Erythroblast (primary cell): ENCODE results near the gene L3MBTL4.
"Not testable (repeated sequence)": the region's sequence is repeated elsewhere in the genome, so short reads cannot be mapped to it uniquely, and the experiment has no call there.

Source experiments
- DNase-seq, 2 experiments: peaks; one replicate each; lab custom pipeline; 2025; lab: John Stamatoyannopoulos, UW
- GATA1 ChIP-seq: IDR thresholded peaks from 2 replicates; pipeline ENCODE4 v1.6.1; 2011; ENCODE audit warnings: low read depth, mild to moderate bottlenecking, control low read depth, low read length, moderate library complexity
- POLR2A ChIP-seq: IDR thresholded peaks from 2 replicates; pipeline ENCODE4 v1.6.1; 2011; ENCODE audit warnings: mild to moderate bottlenecking, low read length

L3MBTL4 gene

DNA sequence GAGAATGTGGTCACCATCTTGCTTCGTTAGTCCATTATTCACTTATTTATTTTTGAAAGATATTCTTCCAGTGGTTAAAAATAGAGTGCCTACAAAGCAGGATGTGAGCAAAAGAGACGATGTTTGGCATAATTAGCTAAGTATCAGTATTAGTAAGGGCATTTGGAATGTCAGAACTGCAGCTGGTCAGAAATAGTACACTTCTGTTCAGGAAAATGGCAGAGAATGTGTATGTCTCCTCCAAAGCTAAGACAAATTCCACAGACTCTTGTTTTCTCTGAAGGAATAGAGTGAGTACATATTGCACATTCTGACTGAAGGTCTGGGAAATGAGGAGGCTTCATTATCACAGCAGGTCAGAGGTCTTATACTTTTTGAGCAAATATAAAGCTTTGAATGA lies 209.0 kb downstream of the L3MBTL4 start:
- DNase-seq, result no peak
- no peak for TF ChIP-seq POLR2A
- no peak for TF ChIP-seq GATA1

DNA sequence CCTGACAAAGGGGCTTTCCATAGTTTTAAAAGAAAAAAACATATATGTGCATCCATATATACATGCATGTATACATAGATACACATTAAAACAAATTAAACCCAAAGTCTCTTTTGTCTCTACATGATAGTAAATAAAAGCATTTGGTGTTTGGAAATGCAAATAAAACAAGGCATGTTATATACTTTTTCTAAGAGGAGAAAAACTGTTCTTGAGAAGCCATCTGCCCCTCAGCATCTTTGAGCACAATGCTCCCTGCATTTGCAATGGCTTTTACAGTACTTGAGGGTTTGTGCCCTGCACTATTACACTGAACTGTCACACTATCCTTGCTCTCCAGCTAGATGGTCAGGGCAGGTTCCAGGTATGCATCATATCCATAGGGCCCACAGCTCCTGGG lies 210.2 kb downstream of the L3MBTL4 start:
- TF ChIP-seq POLR2A (no peak), GATA1 (no peak)
- DNase-seq, result no peak

DNA sequence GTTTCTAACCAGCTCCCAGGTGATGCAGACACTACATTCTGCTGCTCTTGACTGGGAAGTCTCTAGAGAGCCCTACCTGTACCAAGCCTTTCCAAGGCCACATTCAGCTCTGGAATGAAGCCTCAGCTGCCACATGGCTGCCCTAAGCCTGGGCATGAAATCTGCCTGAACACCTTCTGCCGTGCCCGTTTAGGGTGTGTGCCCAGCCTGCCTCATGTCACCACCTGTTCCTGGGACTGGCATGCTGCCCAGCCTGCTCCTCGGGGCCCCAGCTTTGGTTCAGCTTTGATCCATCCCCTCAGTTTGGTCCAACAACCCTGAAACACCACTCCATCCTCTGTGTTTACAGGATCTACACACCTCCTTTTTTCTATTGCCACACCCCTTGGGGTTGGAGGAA lies 210.9 kb downstream of the L3MBTL4 start:
- no peak for DNase-seq
- no peak for TF ChIP-seq POLR2A
- TF ChIP-seq GATA1, result no peak

DNA sequence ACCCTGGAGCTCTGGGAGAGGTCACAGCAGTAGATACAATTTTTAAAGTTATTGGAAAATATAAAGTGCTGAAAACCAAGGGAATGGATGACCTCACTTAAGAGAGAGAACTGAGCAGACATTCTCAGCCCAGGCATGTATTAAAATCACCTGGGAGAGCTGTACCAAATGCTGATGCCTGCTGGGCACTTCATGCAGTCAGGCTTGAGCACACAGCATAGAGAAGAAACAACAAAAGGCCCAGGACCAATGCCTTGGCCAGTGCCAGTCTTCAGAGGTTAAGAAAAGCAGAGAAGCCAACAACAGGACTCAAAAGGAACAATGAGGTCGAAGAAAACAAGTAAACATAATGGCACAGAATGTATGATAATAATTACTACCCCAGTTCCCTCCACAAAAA lies 211.8 kb downstream of the L3MBTL4 start:
- TF ChIP-seq GATA1 (no peak), POLR2A (no peak)
- DNase-seq, result no peak

DNA sequence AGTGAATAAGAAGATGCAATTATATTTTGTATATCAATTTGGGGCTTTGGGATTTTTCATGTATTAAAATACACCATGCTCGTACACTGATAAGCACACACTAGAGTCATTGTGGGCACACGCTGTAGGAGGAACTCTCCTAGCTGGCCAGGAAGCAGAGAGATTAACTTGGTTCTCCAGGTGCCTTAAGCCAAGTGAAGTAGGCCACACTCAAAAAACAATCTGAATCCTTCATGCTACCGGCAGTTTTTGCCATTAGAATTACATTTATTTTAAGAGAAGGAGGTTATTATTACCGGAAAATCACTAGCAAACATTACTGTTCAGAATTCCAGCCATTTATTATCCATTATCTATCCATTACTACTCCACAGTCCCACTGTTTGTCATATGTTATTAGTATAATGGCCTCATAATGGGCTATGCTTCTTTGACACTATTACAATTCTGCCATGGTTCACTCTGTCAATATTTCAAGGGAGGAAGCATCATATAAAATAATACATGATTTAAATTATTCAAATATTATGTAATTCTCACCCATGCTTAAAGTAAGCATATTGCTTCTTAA lies 214.4 kb downstream of the L3MBTL4 start:
- no peak for DNase-seq
- TF ChIP-seq GATA1 (no peak), POLR2A (no peak)

DNA sequence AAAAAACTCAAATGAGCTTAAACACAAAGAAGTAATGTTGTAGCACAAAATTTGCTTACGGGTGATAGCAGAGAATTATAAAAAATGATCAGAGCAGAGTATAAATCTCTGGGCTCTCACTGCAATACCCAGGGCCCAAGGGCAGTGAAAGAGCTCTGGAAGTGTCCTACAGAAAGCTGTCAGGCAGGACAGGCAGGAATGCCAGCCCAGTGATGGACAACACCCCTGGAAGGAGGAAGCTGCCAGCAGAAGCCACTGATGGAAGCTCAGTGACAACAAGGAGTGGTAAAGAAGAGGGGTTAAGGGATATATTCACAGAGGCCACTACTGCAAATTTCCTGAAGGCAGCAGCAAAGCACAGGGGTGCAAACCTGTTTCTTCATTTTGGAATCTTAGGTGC lies 214.9 kb downstream of the L3MBTL4 start:
- TF ChIP-seq POLR2A (no peak), GATA1 (no peak)
- no peak for DNase-seq

DNA sequence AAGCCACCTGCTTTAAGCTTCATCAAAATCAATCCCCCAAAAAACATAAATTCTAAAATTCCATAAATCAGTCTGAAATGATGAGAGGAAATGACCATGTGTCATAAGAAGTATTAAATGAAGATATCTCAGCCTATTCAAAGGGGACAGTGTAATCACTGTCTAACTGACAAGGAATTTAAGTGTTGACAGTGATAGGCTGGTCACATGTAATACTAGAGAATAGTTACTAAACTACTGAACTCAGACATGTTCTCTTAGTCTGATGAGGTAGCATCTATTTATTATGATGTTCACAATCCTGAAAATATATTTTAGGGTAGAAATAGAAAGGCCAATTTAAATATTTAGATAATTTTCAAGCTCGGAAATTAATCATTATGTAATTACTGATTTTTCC lies 216.1 kb downstream of the L3MBTL4 start:
- TF ChIP-seq GATA1 (no peak), POLR2A (no peak)
- DNase-seq, result no peak

DNA sequence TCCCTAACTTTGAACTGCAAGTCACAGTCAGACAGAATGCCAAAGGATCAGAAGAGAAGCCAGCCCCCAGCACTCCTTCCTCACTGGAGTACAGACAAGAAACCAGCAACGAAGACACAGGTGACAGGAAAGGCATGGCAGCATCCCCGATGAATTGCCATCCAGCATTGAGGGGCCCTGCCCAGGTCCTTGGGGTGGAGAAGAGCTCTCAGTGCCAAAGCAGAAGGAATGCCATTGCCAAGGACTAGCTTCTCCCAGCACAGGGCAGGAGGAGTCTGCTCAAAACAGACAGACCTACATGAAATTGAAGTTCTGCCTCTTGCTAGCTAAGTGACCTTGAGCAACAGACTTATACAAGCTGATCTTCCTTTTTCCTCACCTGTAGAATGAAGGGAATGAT lies 220.1 kb downstream of the L3MBTL4 start:
- no peak for TF ChIP-seq GATA1
- TF ChIP-seq POLR2A, result no peak
- no peak for DNase-seq

DNA sequence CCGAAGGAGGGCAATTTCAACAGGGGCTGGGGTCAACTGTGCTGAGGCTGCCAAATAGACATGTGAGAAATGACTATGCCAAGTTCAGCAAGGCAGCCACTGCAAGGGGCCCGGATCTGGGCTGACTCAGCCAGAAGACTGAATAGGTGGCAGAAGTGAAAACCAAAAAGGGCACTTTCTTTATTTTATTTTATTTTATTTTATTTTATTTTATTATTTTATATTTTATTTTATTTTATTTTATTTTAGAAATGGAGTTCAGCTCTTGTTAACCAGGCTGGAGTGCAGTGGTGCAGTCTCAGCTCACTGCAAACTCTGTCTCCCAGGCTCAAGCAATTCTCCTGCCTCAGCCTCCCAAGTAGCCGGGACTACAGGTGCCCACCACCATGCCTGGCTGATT lies 228.9 kb downstream of the L3MBTL4 start:
- DNase-seq, result not testable (repeated sequence)

DNA sequence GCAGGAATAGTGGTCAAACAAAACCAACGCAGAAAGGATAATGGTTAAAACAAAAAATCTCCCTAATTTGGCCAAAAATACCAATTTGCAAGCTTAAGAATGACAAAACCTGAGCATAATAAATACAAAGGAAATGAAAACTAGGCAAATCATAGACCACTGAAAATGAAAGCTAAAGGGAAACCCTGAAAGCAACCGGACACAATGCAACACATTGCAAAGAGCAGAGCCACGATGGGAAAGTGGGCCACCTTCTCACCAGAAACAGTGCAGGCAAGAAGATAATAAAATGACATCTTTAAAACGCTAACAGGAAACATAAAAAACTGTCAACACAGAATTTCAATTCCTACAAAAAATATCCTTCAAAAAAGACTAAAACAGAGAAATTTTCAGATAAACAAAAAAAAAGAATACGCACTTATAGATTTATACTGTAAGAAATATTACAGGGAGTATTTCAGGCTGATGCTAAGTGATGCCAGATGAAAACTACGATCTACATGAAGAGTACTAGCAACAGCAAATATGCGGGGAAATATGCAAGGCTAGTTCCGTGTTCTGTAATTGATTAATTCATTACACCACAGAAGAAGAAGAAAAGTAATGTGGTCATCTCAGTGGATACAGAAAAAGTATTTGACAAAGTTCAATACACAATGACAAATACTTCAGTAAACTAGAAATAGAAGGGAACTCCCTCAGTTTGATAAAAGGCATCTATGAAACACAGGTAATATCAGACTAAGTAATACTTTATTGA lies 239.5 kb downstream of the L3MBTL4 start:
- TF ChIP-seq GATA1 (no peak), POLR2A (no peak)
- DNase-seq, result no peak

DNA sequence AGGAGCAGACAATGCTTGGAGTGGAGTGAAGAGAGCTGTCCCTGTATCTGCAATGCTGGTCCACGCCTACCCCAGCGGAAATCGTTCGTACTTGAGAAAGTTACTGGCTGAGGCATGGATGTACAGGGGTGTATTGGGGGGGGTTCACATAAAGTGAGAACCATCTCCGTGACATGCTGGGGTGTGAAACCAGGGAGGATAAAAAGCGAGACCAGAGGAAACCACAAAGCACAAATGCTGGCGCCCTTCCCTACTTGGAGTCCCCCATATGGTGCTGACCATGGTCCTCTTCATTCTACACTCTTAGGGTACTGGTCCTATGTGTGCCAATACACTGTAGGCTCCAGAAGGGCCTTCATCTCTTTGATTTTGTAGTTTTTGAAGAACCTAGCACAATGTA lies 244.1 kb downstream of the L3MBTL4 start:
- TF ChIP-seq GATA1 (no peak), POLR2A (no peak)
- no peak for DNase-seq

DNA sequence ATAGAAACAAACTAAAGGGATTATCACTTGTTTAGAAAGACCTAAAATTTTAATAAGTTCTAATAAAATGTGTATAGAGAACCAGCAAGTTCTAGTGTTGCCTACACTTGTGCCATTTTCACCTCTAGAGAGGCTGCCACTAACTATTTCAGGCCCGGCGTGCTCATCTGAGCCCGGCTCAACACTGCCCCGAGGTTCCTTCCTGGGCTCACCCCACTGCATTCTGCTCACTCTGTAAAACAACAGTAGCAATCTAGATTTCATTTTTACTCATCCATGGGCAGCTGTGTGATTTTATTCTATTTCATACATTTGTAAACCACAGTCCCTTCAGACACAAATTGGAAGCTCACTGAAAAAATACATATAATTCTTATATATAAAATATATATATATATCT lies 253.2 kb downstream of the L3MBTL4 start:
- DNase-seq, result no peak
- TF ChIP-seq GATA1 (no peak), POLR2A (no peak)

DNA sequence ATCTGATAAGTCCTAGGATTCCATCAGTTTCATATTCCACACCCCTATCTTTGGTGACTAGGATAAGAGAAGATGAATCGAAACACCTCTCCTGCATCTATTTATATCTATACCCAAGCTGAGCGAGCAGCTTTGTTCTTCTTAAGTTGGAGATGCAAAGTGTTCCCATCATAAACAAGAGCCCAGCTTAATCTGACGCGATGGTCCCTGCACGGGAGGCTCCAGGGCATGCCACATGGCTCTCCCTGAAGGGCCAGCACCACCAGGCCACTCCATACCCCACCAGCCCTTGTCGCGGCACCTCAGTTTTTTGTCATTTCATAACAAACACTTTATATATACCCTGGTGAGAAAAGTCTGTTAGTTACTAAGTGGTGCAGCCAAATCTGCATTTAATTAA lies 255.3 kb downstream of the L3MBTL4 start:
- DNase-seq, result no peak
- TF ChIP-seq GATA1, result no peak
- no peak for TF ChIP-seq POLR2A

DNA sequence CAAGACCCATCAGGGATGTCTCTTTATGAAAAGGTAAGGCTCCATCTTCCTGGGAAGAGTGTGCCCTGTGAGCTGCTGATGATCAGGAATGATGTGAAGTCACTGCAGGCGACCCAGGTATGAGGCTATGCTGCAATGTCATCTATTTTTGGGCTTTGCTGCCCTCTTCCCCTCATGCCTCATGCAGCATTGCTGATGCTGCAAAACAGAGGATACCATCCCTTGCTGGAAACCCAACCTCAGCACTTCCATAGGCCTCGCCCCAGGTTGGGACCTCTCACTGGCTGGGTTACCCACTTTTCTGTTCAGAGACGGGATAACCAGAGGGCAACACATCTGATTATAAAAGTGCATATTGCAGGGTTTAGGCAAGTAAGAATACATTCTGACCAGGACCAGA lies 255.8 kb downstream of the L3MBTL4 start:
- no peak for DNase-seq
- TF ChIP-seq POLR2A, result no peak
- no peak for TF ChIP-seq GATA1

DNA sequence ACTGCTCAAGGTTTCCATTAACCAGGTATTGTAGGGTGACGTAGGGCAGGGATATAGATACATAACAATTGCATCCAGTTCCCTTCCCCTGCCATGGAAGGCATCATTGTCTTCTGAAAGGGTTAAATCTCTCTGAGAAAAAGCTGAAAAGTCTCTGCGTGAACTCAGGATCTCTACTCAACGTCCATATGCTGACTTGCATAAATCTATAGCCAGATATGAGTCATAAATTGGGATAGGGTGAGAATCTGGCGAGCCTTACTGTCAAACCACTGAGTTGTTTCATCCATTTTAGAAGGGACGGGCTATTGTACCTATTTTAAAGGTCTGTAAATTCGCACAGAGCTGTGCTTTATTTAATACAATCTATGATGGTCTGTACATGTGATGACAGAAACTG lies 258.3 kb downstream of the L3MBTL4 start:
- TF ChIP-seq GATA1 (no peak), POLR2A (no peak)
- DNase-seq, result no peak

DNA sequence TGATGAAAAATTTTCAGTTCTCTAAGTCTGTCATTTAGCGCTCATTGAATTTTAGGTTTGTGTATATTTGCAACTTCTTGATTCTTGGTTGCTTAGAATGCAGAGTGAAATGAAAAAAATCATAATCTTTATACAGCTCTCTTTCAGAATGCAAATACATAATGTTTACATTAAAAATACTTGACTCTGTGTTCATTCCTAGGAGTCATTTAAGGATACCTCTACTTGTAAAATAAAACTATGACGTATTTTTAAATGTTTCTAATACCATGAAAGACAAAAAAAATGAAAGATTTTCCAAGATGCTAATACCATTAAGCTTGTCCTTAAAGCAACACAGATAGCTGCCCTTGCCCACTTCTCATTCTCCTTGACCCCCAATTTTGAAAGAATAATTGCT lies 259.0 kb downstream of the L3MBTL4 start:
- DNase-seq, result no peak
- TF ChIP-seq GATA1 (no peak), POLR2A (no peak)
